Measurements from ENCODE around the gene DERA.
"Not testable (repeated sequence)": the region's sequence is repeated elsewhere in the genome, so short reads cannot be mapped to it uniquely, and the experiment has no call there.

The DERA gene

GRCh38 chr12:15948461-15948860 lies 37.3 kb downstream of the DERA start:
- H3K4me3 ChIP-seq (ENCODE audit: low read depth, low read length); CTCF ChIA-PET; POLR2A ChIA-PET; H3K27ac ChIP-seq (ENCODE audit: extremely low read depth, low read depth, low read length); H3K36me3 ChIP-seq (ENCODE audit: control insufficient read depth in 2 of 2, insufficient read depth in 1 of 2, low read length in 2 of 2); H3K9me3 ChIP-seq (ENCODE audit: control insufficient read depth, insufficient read depth, low read depth, low read length); H3K4me1 ChIP-seq (ENCODE audit: control insufficient read depth, insufficient read depth, low read length): not testable (repeated sequence)

GRCh38 chr12:15955281-15955680 lies 44.1 kb downstream of the DERA start:
- Histone ChIP-seq H3K9me3 (ENCODE audit: control insufficient read depth, insufficient read depth, low read depth, low read length) (no peaks in the 10 kb centered on the region), H3K27ac (ENCODE audit: extremely low read depth, low read depth, low read length) (no peak overlapping the region), H3K4me1 (ENCODE audit: control insufficient read depth, insufficient read depth, low read length) (no peaks in the 10 kb centered on the region), H3K4me3 (ENCODE audit: low read depth, low read length) (no peak overlapping the region), H3K36me3 (ENCODE audit: control insufficient read depth in 2 of 2, insufficient read depth in 1 of 2, low read length in 2 of 2) (peaks cover 0 to 5% of the 10 kb centered on the region in 2 experiments; a peak in 2 of 3 replicates)
- TF ChIP-seq ZBTB17 (tag by site-specific recombination; IDR thresholded peaks at IDR 0.05) (no peak), ELK4 (IDR thresholded peaks at IDR 0.05; ENCODE audit: borderline replicate concordance, low read depth, low read length) (no peak), GFI1B (tag by site-specific recombination; IDR thresholded peaks at IDR 0.05) (no peak), ZBTB11 (tag by site-specific recombination; conservative IDR thresholded peaks at IDR 0.05; ENCODE audit: low read depth) (no peak), ZNF23 (tag by site-specific recombination; IDR thresholded peaks at IDR 0.05; ENCODE audit: borderline replicate concordance) (no peak), BCL11A (tag by site-specific recombination; IDR thresholded peaks at IDR 0.05; ENCODE audit: low read depth) (no peak), GLIS1 (tag by site-specific recombination; IDR thresholded peaks at IDR 0.05) (no peak), ZIC2 (tag by site-specific recombination; IDR thresholded peaks at IDR 0.05) (no peak), ZNF510 (tag by site-specific recombination; IDR thresholded peaks at IDR 0.05; ENCODE audit: insufficient replicate concordance) (no peak), IKZF3 (tag by site-specific recombination; IDR thresholded peaks at IDR 0.05) (no peak), ZNF596 (tag by site-specific recombination; IDR thresholded peaks at IDR 0.05) (no peak), ZNF791 (tag by site-specific recombination; IDR thresholded peaks at IDR 0.05) (no peak)
- TF ChIP-seq, protein P1, sequence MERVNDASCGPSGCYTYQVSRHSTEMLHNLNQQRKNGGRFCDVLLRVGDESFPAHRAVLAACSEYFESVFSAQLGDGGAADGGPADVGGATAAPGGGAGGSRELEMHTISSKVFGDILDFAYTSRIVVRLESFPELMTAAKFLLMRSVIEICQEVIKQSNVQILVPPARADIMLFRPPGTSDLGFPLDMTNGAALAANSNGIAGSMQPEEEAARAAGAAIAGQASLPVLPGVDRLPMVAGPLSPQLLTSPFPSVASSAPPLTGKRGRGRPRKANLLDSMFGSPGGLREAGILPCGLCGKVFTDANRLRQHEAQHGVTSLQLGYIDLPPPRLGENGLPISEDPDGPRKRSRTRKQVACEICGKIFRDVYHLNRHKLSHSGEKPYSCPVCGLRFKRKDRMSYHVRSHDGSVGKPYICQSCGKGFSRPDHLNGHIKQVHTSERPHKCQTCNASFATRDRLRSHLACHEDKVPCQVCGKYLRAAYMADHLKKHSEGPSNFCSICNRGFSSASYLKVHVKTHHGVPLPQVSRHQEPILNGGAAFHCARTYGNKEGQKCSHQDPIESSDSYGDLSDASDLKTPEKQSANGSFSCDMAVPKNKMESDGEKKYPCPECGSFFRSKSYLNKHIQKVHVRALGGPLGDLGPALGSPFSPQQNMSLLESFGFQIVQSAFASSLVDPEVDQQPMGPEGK (tag by site-specific recombination; IDR thresholded peaks at IDR 0.05), result no peak
- CTCF ChIA-PET, result no interaction called here
- POLR2A ChIA-PET, result no interaction called here

- Histone ChIP-seq H3K27ac (ENCODE audit: extremely low read depth, low read depth, low read length) (no peak overlapping the region), H3K4me3 (ENCODE audit: low read depth, low read length) (no peak overlapping the region), H3K36me3 (ENCODE audit: control insufficient read depth in 2 of 2, insufficient read depth in 1 of 2, low read length in 2 of 2) (peaks cover 5 to 7% of the 10 kb centered on the region in 2 experiments), H3K9me3 (ENCODE audit: control insufficient read depth, insufficient read depth, low read depth, low read length) (no peaks in the 10 kb centered on the region), H3K4me1 (ENCODE audit: control insufficient read depth, insufficient read depth, low read length) (no peaks in the 10 kb centered on the region)
- no peak for TF ChIP-seq ZNF184 (tag by site-specific recombination; IDR thresholded peaks at IDR 0.05)
- POLR2A ChIA-PET, result no interaction called here
- CTCF ChIA-PET, result no interaction called here
Measured at GRCh38 chr12:15956010-15956409, 44.9 kb downstream of the DERA start.

Data from HEK293 (cell line).